GM12801 (cell line): ENCODE results near the gene TULP4.

Source experiments
- TF ChIP-seq, protein P1 (sequence below): IDR thresholded peaks from one replicate; pipeline ENCODE4 v1.5.1; 2011; ENCODE audit warnings: control low read depth; ENCODE audit not compliant: insufficient read length; ENCODE audit errors: extremely low read depth

Gene TULP4

GRCh38 chr6:158313989-158314388, 1.7 kb downstream of the TULP4 start:
- TF ChIP-seq, protein P1, sequence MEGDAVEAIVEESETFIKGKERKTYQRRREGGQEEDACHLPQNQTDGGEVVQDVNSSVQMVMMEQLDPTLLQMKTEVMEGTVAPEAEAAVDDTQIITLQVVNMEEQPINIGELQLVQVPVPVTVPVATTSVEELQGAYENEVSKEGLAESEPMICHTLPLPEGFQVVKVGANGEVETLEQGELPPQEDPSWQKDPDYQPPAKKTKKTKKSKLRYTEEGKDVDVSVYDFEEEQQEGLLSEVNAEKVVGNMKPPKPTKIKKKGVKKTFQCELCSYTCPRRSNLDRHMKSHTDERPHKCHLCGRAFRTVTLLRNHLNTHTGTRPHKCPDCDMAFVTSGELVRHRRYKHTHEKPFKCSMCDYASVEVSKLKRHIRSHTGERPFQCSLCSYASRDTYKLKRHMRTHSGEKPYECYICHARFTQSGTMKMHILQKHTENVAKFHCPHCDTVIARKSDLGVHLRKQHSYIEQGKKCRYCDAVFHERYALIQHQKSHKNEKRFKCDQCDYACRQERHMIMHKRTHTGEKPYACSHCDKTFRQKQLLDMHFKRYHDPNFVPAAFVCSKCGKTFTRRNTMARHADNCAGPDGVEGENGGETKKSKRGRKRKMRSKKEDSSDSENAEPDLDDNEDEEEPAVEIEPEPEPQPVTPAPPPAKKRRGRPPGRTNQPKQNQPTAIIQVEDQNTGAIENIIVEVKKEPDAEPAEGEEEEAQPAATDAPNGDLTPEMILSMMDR, result no peak

- TF ChIP-seq, protein P1, result no peak
Measured at GRCh38 chr6:158314737-158315136, 2.5 kb downstream of the TULP4 start.

DNA sequence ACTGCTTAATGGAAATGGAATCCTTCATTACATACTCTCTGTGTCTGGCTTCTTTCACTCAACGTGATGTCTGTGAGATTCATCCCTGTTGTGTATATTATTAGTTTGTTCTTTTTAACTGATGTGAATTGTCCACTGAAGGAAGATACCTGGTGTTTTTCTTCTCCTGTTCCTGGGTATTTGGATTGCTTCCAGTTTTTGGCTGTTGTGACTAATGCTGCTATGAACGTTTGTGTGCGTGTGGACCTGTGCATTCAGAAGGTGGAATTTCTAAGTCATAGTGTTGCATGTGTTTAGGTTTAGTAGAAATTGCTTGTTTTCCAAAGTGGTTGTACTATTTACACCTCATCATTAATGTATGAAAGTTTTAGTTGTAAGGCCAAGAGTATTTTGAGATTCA, 3.8 kb downstream of the TULP4 start:
- TF ChIP-seq, protein P1, result no peak

DNA sequence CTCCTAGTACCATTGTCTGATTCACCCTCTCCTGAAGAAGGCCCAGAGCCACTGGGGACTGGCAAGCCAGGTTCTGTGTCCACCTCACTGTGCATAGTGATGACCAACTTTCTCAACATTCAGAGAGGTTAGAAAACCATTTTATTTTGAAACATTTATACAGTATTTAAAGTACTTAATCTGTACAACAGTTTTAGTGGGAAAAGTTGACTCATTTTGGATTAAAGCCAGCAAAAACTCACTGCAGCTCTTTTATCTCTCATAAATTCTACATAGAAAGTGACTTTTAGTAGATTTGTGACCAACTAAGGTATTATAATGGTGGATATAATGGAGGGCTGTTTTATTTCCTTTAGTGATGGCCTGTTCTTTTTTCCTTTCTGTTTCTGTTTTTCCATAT, 9.7 kb downstream of the TULP4 start:
- TF ChIP-seq, protein P1, result no peak

- TF ChIP-seq, protein P1, result no peak
Measured at GRCh38 chr6:158322400-158322723, 10.1 kb downstream of the TULP4 start.

DNA sequence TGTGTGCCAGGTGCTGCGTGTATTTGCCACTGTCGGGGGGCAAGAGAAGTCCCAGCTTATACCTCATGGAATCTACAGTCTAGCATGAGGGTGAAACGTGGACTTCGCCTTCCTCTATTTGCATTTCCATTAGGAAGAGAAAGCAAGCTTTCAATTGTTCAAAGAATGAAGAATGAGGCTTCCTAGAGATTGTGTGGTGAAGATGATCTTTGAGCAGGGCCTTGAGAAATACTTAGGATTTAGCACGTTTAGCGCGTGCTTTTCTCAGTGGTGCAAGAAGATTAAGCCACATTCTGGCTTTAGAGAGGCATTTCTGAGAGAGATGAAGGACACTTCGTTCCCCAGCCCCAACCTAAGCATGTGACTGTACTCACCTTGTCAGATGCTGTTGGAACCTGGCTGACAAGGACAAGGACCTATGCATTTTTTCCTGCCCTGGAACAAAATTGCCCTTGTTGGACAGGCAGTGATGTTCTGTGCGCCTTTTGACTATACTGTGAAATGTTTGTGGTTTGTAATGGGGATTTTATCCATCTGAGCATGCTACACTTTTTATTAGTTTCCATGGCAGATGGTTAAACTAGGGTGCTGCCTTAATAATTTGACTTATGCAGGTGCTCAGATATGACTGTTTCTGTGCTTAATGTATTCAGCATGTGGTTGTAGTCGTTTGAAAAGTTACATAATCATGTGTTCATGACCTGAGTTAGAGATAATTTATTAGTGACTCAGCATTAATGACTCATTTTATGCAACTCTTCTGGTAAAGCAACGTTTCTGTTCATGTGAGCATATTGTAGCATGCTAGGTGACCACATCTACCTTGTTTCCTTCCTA, 10.7 kb downstream of the TULP4 start:
- TF ChIP-seq, protein P1, result no peak

DNA sequence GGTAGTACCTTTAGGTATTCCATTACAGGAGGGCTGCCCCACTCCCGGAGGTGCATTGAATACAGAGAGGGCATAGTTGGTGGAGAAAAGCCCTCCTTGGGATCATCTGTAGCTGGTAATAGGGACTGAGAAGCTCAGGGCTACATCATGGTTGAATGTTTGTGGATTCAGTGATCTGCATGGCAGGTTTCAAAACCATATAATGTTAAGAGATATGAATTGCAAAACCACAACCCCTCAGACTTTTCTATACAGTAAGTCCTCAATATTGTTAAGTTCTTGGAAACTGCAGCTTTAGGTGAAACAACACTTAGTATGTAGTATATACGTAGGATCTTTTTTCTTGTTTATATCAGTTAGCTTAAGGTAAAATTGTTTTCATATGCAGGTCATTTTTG, 11.3 kb downstream of the TULP4 start:
- TF ChIP-seq, protein P1, result no peak
